K562 (cell line): ENCODE data around the gene PARP15. TPM values are rescaled to one million over a fixed set of nuclear protein-coding genes. Genes with fewer than 3 reads are reported as not detected.

Source experiments
- CBFB ChIP-seq: sonication (generic); formaldehyde crosslinking; IDR thresholded peaks from 2 replicates; pipeline ENCODE4 v1.4.0; 2020; ENCODE audit warnings: mild to moderate bottlenecking, missing genetic modification reagents
- DMBX1 ChIP-seq: fragments of 250-450 bp; sonication (Bioruptor Pico); IDR thresholded peaks from 2 replicates; pipeline ENCODE4 v1.8.0; 2022; ENCODE audit warnings: inconsistent platforms, mild to moderate bottlenecking, moderate library complexity, borderline replicate concordance
- EP400 ChIP-seq: fragments of 450-650 bp; IDR thresholded peaks from 2 replicates; pipeline ENCODE4 v1.6.1; 2017; ENCODE audit warnings: antibody characterized with exemption, mild to moderate bottlenecking, moderate library complexity
- EZH2 ChIP-seq: IDR thresholded peaks from 2 replicates; pipeline ENCODE4 v1.6.1; 2012; ENCODE audit warnings: low read depth, mild to moderate bottlenecking, inconsistent platforms, low read length, borderline replicate concordance
- GABPB1 ChIP-seq: sonication (generic); formaldehyde crosslinking; IDR thresholded peaks from 2 replicates; pipeline ENCODE4 v1.8.0; 2022; ENCODE audit warnings: mild to moderate bottlenecking, missing genetic modification reagents
- GTF2B ChIP-seq: IDR thresholded peaks from 2 replicates; pipeline ENCODE4 v1.6.1; 2011; ENCODE audit not compliant: insufficient read length; ENCODE audit errors: extremely low read depth
- HNRNPH1 ChIP-seq: fragments of 200-400 bp; formaldehyde crosslinking; optimal IDR thresholded peaks from 2 replicates; pipeline ENCODE3; 2017; ENCODE audit warnings: low read depth, mild to moderate bottlenecking, low read length, moderate library complexity
- MGA ChIP-seq: fragments of 450-650 bp; IDR thresholded peaks from 2 replicates; pipeline ENCODE4 v1.6.1; 2016; ENCODE audit warnings: mild to moderate bottlenecking, moderate library complexity
- RNF219 ChIP-seq: fragments of 250-450 bp; sonication (Bioruptor Pico); IDR thresholded peaks from 2 replicates; pipeline ENCODE4 v1.5.0; 2022; ENCODE audit warnings: mild to moderate bottlenecking
- TAF15 ChIP-seq: fragments of 200-400 bp; formaldehyde crosslinking; IDR thresholded peaks from 2 replicates; pipeline ENCODE4 v1.6.1; 2017; ENCODE audit warnings: mild to moderate bottlenecking, low read depth, low read length, moderate library complexity
- TCFL5 ChIP-seq: fragments of 250-450 bp; sonication (Bioruptor Pico); conservative IDR thresholded peaks from 2 replicates; pipeline ENCODE4 v1.6.1; 2021; ENCODE audit warnings: mild to moderate bottlenecking, moderate library complexity, matching md5 sums
- ZNF263 ChIP-seq: sonication (generic); formaldehyde crosslinking; IDR thresholded peaks from 2 replicates; pipeline ENCODE4 v1.8.0; 2022; ENCODE audit warnings: mild to moderate bottlenecking, missing genetic modification reagents, borderline replicate concordance
- ZNF785 ChIP-seq: fragments of 250-450 bp; sonication (Bioruptor Pico); IDR thresholded peaks from 2 replicates; pipeline ENCODE4 v1.4.0; 2020; ENCODE audit warnings: mild to moderate bottlenecking
- polyA plus RNA-seq, 8 experiments: library from polyadenylated mRNA; depleted of rRNA in 4 of 8; stranded (reverse) in 5 of 8; unstranded in 3 of 8; fragments of >200 nt; fragmentation: Nextera tagmentation in 2 of 8; fragmentation: Illumina TruSeq in 1 of 8; extraction: Ambion mirVana in 2 of 8; extraction: Trizol in 1 of 8; gene quantifications; 2 replicates each; pipeline versions ENCODE4 v1.2.1 to v1.2.3, GENCODE V29; 2011 to 2014; ENCODE audit warnings: inconsistent platforms in 1 of 8, missing spikeins in 1 of 8
- total RNA-seq, 7 experiments: library from RNA; depleted of rRNA in 6 of 7; stranded (reverse); fragments of >200 nt in 6 of 7; fragmentation: Illumina TruSeq in 2 of 7; extraction: Trizol in 2 of 7; gene quantifications; 2 replicates each; pipeline versions ENCODE4 v1.2.1 to v1.2.3, GENCODE V29; 2011 to 2021; ENCODE audit warnings: low replicate concordance in 1 of 7

The PARP15 gene
- total and polyA plus RNA-seq, 9 of the 15 experiments (the other 6 are each of a cell fraction or from before 2014, with no cell fraction given), result 0.05 to 0.40 (median 0.13) TPM

GRCh38 chr3:122562923-122563716 lies 14.3 kb upstream of the PARP15 start (continued):
- TF ChIP-seq RNF219 (CRISPR knock-in tag) (no peak), GTF2B (no peak), MGA (peak; percentile 26; the same call in 1 of the 2 replicates), EP400 (peak; percentile 29; the same call in 1 of the 2 replicates), DMBX1 (CRISPR knock-in tag) (no peak), CBFB (no peak), HNRNPH1 (no peak), ZNF785 (CRISPR knock-in tag) (no peak), TAF15 (no peak), GABPB1 (CRISPR knock-in tag) (no peak), EZH2 (no peak), ZNF263 (peak; percentile 74), TCFL5 (CRISPR knock-in tag) (no peak)
